Measurements from ENCODE around the gene HMOX1. TPM values are rescaled to one million over a fixed set of nuclear protein-coding genes. Genes with fewer than 3 reads are reported as not detected.
A peak's percentile ranks its signal among the peaks of the same experiment; 100 is the strongest.

HMOX1 gene
- total and polyA plus RNA-seq, 2 donors (not counting 3 experiments of a cell fraction or from before 2014, with no cell fraction given), result 41.1 to 69.1 TPM

GRCh38 chr22:35397095-35397904 lies 16.4 kb downstream of the HMOX1 start:
- dilution Hi-C loops (cut with MboI; ENCODE audit: extremely low pct_ligation_motif_present, low sequenced_read_pairs), result no loop called here
- intact Hi-C loops (cut with micrococcal nuclease), result loop anchor here (2.0 kb wide), 1 partner anchor 16 kb away; the partner anchor contains the start of gene HMOX1
- DNase-seq (ENCODE audit: low read depth, low spot score), result peak; percentile 45
- FAIRE-seq, result no peak
- Histone ChIP-seq H3K9me3 (replicated peaks; ENCODE audit: control insufficient read depth, insufficient read depth, low read length) (no peaks in the 10 kb centered on the region), H3K4me1 (ENCODE audit: control insufficient read depth, extremely low read depth, insufficient read depth, low read length) (peaks cover 17% of the 10 kb centered on the region), H2AFZ (ENCODE audit: low read depth, low read length) (peak overlapping the region; percentile 17), H3K9ac (replicated peaks; ENCODE audit: extremely low read depth, insufficient read depth, low read length) (peak overlapping the region; percentile 5), H3K4me2 (ENCODE audit: insufficient read depth, low read length) (no peak overlapping the region), H3K79me2 (ENCODE audit: control insufficient read depth, insufficient read depth, low read length) (peaks cover 19% of the 10 kb centered on the region), H3K4me3 (replicated peaks in 1 of 3; ENCODE audit: insufficient read depth in 1 of 3, low read depth in 1 of 3, low read length in 3 of 3) (no peak overlapping the region), H3K36me3 (ENCODE audit: control insufficient read depth in 2 of 2, extremely low read depth in 1 of 2, insufficient read depth in 2 of 2, low read length in 2 of 2) (peaks cover 7 to 11% of the 10 kb centered on the region in 2 experiments), H4K20me1 (replicated peaks; ENCODE audit: control insufficient read depth, extremely low read depth, insufficient read depth, low read length) (no peaks in the 10 kb centered on the region), H3K9me1 (replicated peaks; ENCODE audit: control insufficient read depth, extremely low read depth, insufficient read depth, low read length) (no peaks in the 10 kb centered on the region), H3K27me3 (ENCODE audit: control insufficient read depth in 2 of 2, insufficient read depth in 2 of 2, low read length in 2 of 2) (no peaks in the 10 kb centered on the region), H3K27ac (ENCODE audit: insufficient read depth, low read depth, low read length) (peak overlapping the region; percentile 8)
- CTCF ChIA-PET, result interaction anchor here (1.0 to 1.2 kb wide), 4 partner anchors 12 to 186 kb away, joined by 3 read pairs; no protein-coding TSS in a partner anchor
- no TSS peak for BruUV-seq (replicated peaks)
- TF ChIP-seq JUN (IDR thresholded peaks at IDR 0.05; ENCODE audit: borderline replicate concordance, insufficient read depth, insufficient read length, low read depth) (no peak), CTCF (IDR thresholded peaks at IDR 0.05; ENCODE audit: extremely low read depth in 1 of 2, insufficient read depth in 1 of 2, low read depth in 1 of 2, low read length in 2 of 2) (no peak), POLR2A (IDR thresholded peaks at IDR 0.05; ENCODE audit: low read depth, low read length) (no peak), POLR2AphosphoS5 (IDR thresholded peaks at IDR 0.05; ENCODE audit: insufficient read depth, low read depth, low read length) (no peak)
- POLR2A ChIA-PET, result no interaction called here

GRCh38 chr22:35398591-35398973 lies 17.7 kb downstream of the HMOX1 start:
- peaks cover 1 to 2% of the 10 kb centered on the region in 2 experiments for H3K36me3 ChIP-seq (ENCODE audit: control insufficient read depth in 2 of 2, extremely low read depth in 1 of 2, insufficient read depth in 2 of 2, low read length in 2 of 2)
- H3K4me3 ChIP-seq (replicated peaks in 1 of 3; ENCODE audit: insufficient read depth in 1 of 3, low read depth in 1 of 3, low read length in 3 of 3), result no peak overlapping the region
- no peak overlapping the region for H3K27ac ChIP-seq (ENCODE audit: insufficient read depth, low read depth, low read length)
- H3K9me3 ChIP-seq (replicated peaks; ENCODE audit: control insufficient read depth, insufficient read depth, low read length), result no peaks in the 10 kb centered on the region
- no peak for FAIRE-seq
- H3K27me3 ChIP-seq (ENCODE audit: control insufficient read depth in 2 of 2, insufficient read depth in 2 of 2, low read length in 2 of 2), result no peaks in the 10 kb centered on the region
- no peaks in the 10 kb centered on the region for H4K20me1 ChIP-seq (replicated peaks; ENCODE audit: control insufficient read depth, extremely low read depth, insufficient read depth, low read length)
- dilution Hi-C loops (cut with MboI; ENCODE audit: extremely low pct_ligation_motif_present, low sequenced_read_pairs), result no loop called here
- ChIA-PET CTCF (no interaction called here), POLR2A (no interaction called here)
- intact Hi-C loops (cut with micrococcal nuclease), result no loop called here
- TF ChIP-seq MYC (IDR thresholded peaks at IDR 0.05; ENCODE audit: low read depth, low read length), result no peak
- no peak for TF ChIP-seq POLR2AphosphoS5 (IDR thresholded peaks at IDR 0.05; ENCODE audit: insufficient read depth, low read depth, low read length)
- no peak for TF ChIP-seq GATA2 (IDR thresholded peaks at IDR 0.05; ENCODE audit: insufficient read depth, insufficient read length, low read depth, low read length)
- TF ChIP-seq MAX (IDR thresholded peaks at IDR 0.05; ENCODE audit: insufficient read depth, insufficient read length), result no peak
- no TSS peak for BruUV-seq (replicated peaks)
- DNase-seq (ENCODE audit: low read depth, low spot score), result no peak
- H3K79me2 ChIP-seq (ENCODE audit: control insufficient read depth, insufficient read depth, low read length), result peaks cover 19% of the 10 kb centered on the region
- no peak overlapping the region for H3K9ac ChIP-seq (replicated peaks; ENCODE audit: extremely low read depth, insufficient read depth, low read length)
- H3K4me2 ChIP-seq (ENCODE audit: insufficient read depth, low read length), result no peak overlapping the region
- peaks cover 17% of the 10 kb centered on the region for H3K4me1 ChIP-seq (ENCODE audit: control insufficient read depth, extremely low read depth, insufficient read depth, low read length)
- H2AFZ ChIP-seq (ENCODE audit: low read depth, low read length), result no peak overlapping the region
- no peaks in the 10 kb centered on the region for H3K9me1 ChIP-seq (replicated peaks; ENCODE audit: control insufficient read depth, extremely low read depth, insufficient read depth, low read length)

Data from endothelial cell of umbilical vein (primary cell).